Stimulated activated CD4-positive, alpha-beta T cell treated with anti-CD3 and anti-CD28 coated beads, TNF-alpha, amount 100 ng/mL, for 1 hour (primary cell): Measurements from ENCODE around the gene OVAAL.

Experiments used
- DNase-seq, 3 donors: peaks; one replicate each; pipeline ENCODE4 v3.0.0-alpha.2; 2020; ENCODE audit warnings: low read depth in 3 of 3, low spot score in 1 of 3

OVAAL gene

GRCh38 chr1:180558664-180559063, at the start of gene OVAAL:
TSS of gene OVAAL (plus strand) at chr1:180558964.
- DNase-seq, result no peak

GRCh38 chr1:180510882-180511281, 47.9 kb upstream of the OVAAL start:
- no peak for DNase-seq

- DNase-seq, result no peak
These were observed 45.2 kb upstream of the OVAAL start for GRCh38 chr1:180513531-180513930.

GRCh38 chr1:180515364-180515763, 43.4 kb upstream of the OVAAL start:
- DNase-seq, result no peak

- DNase-seq, result peak in 2 of 3 donors; percentile 13 to 22
These were observed 42.8 kb upstream of the OVAAL start for GRCh38 chr1:180515857-180516388.

GRCh38 chr1:180519846-180520245, 38.9 kb upstream of the OVAAL start:
- DNase-seq, result no peak

- no peak for DNase-seq
These were observed 37.1 kb upstream of the OVAAL start for GRCh38 chr1:180521474-180522212.

GRCh38 chr1:180522213-180522515, 36.6 kb upstream of the OVAAL start:
- DNase-seq, result no peak

- no peak for DNase-seq
These were observed 34.4 kb upstream of the OVAAL start for GRCh38 chr1:180524160-180524914.

GRCh38 chr1:180524915-180525714, 33.6 kb upstream of the OVAAL start:
- DNase-seq, result no peak

GRCh38 chr1:180525715-180526039, 33.1 kb upstream of the OVAAL start:
- DNase-seq, result no peak

GRCh38 chr1:180527101-180527669, 31.6 kb upstream of the OVAAL start:
- no peak for DNase-seq

GRCh38 chr1:180528868-180529470, 29.8 kb upstream of the OVAAL start:
- DNase-seq, result no peak

- DNase-seq, result no peak
These were observed 28.3 kb upstream of the OVAAL start for GRCh38 chr1:180530501-180530900.

GRCh38 chr1:180532854-180533253, 25.9 kb upstream of the OVAAL start:
- DNase-seq, result no peak

- DNase-seq, result peak; percentile 6 to 47 (median 18)
These were observed 25.3 kb upstream of the OVAAL start for GRCh38 chr1:180533266-180533987.

- no peak for DNase-seq
These were observed 24.6 kb upstream of the OVAAL start for GRCh38 chr1:180534214-180534613.

GRCh38 chr1:180535418-180535999, 23.3 kb upstream of the OVAAL start:
- no peak for DNase-seq

- DNase-seq, result no peak
These were observed 21.9 kb upstream of the OVAAL start for GRCh38 chr1:180536821-180537372.

GRCh38 chr1:180539136-180539535, 19.6 kb upstream of the OVAAL start:
- no peak for DNase-seq
